Vagina (tissue), 2 donors: ENCODE measurements around the gene PCSK2. TPM values are rescaled to one million over a fixed set of nuclear protein-coding genes. Genes with fewer than 3 reads are reported as not detected.
A peak's percentile ranks its signal among the peaks of the same experiment; 100 is the strongest.

ENCODE experiments used
- DNase-seq, 2 donors: peaks; one replicate each; pipeline ENCODE4 v3.0.0-alpha.2; 2017; ENCODE audit errors: extremely low spot score in 2 of 2
- H3K27ac ChIP-seq: fragments of 200-600 bp; sonication (generic); one replicate; pipeline ENCODE4 v1.5.1; 2019
- H3K27me3 ChIP-seq: fragments of 200-600 bp; sonication (generic); one replicate; pipeline ENCODE4 v1.5.1; 2019
- H3K36me3 ChIP-seq, 2 donors: fragments of 200-600 bp; sonication (generic); one replicate each; pipeline ENCODE4 v1.5.1; 2017 to 2019
- H3K4me1 ChIP-seq: fragments of 200-600 bp; sonication (generic); one replicate; pipeline ENCODE4 v1.5.1; 2019
- H3K4me3 ChIP-seq, 2 donors: fragments of 200-600 bp; sonication (generic); 1 replicate in 1 of 2; 2 replicates in 1 of 2; pipeline ENCODE4 v1.5.1; 2016 to 2019
- H3K9me3 ChIP-seq: fragments of 200-600 bp; sonication (generic); one replicate; pipeline ENCODE4 v1.5.1; 2019
- CTCF ChIP-seq, 3 experiments: fragments of 450-650 bp in 2 of 3; fragments of 200-600 bp in 1 of 3; sonication (generic) in 1 of 3; IDR thresholded peaks; one replicate each; pipeline ENCODE4 v1.5.1; 2017 to 2019; ENCODE audit warnings: antibody characterized with exemption in 3 of 3, mild to moderate bottlenecking in 2 of 3, moderate library complexity in 2 of 3
- POLR2A ChIP-seq, 2 donors: fragments of 450-650 bp; IDR thresholded peaks; one replicate each; pipeline ENCODE4 v1.6.1; 2017; ENCODE audit warnings: antibody characterized with exemption in 2 of 2, mild to moderate bottlenecking in 2 of 2, moderate library complexity in 2 of 2
- POLR2AphosphoS5 ChIP-seq, 2 donors: sonication (generic); formaldehyde crosslinking; IDR thresholded peaks; one replicate each; pipeline ENCODE4 v1.9.0; 2017; ENCODE audit warnings: antibody characterized with exemption in 2 of 2, mild to moderate bottlenecking in 2 of 2, low read depth in 1 of 2; ENCODE audit not compliant: insufficient read depth in 1 of 2
- intact Hi-C: fragments of 100-400 bp; cut with DNase I; formaldehyde crosslinking; loops from one replicate; pipeline ENCODE4 v1.15.1; 2023
- total RNA-seq: library from RNA; depleted of rRNA; stranded (reverse); fragments of >200 nt; gene quantifications from one replicate; pipeline ENCODE4 v1.2.3, GENCODE V29; 2016

The PCSK2 gene
- total RNA-seq, 1 donor from 2014 or later: 0.98 TPM

DNA sequence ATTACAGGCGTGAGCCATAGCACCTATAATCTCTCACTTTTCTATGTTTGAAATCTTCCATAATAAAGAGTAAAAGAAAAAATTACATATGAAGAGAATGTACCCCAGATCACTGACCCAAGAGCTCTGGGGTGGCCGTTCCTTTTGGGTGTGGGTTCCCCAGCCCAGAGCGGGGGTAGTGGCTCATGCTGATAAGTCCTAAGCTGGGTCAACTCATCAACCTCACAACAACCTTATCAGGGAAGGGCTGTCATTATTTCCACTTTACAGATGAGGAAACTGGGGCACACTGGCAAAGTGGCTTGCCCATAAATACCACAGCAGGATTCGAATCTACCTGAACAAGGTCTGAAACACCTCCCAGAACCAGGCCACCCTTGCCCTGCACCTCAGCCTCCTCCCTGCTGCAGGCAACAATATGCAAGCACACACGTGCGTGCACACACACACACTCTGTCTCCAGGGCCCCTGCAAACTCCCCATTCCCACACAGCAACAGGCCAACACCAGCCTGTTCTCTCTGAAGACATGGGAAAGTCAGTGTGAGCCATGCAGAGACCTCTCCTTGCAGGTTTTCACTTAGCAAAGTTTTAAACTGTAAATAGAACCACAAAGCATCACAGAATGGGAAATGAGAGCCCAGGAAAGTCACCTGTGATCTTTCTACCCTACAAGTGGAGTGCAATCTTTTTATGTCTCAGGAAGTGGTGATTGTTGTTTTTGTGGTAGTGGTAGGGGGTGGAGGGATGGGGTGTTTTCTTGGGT is 276.6 kb downstream of the PCSK2 start:
- DNase-seq: no peak
- H3K27me3 ChIP-seq: no peaks in the 10 kb centered on the region

GRCh38 chr20:17504066-17504897 is 277.4 kb downstream of the PCSK2 start:
- H3K27me3 ChIP-seq: no peaks in the 10 kb centered on the region
- H3K4me1 ChIP-seq: peaks cover 14% of the 10 kb centered on the region
- intact Hi-C loops: loop anchor here (10.0 kb wide), 1 partner anchor 491 kb away; no protein-coding TSS in a partner anchor
- H3K4me3 ChIP-seq: peak overlapping the region; percentile 40 to 54
- no peaks in the 10 kb centered on the region for H3K36me3 ChIP-seq
- no peaks in the 10 kb centered on the region for H3K9me3 ChIP-seq
- DNase-seq: no peak
- no peak for TF ChIP-seq POLR2A (IDR thresholded peaks at IDR 0.05)
- TF ChIP-seq CTCF (IDR thresholded peaks at IDR 0.05): no peak
- no peak for TF ChIP-seq POLR2AphosphoS5 (IDR thresholded peaks at IDR 0.05; ENCODE audit: insufficient read depth in 1 of 2, low read depth in 1 of 2)
- peak overlapping the region; percentile 81 for H3K27ac ChIP-seq

More for the DNA sequence above, 276.6 kb downstream of the PCSK2 start:
- no peak for TF ChIP-seq POLR2A (IDR thresholded peaks at IDR 0.05)
- no peak for TF ChIP-seq POLR2AphosphoS5 (IDR thresholded peaks at IDR 0.05; ENCODE audit: insufficient read depth in 1 of 2, low read depth in 1 of 2)
- no peak for TF ChIP-seq CTCF (IDR thresholded peaks at IDR 0.05)
- H3K27ac ChIP-seq: no peak overlapping the region
- peaks cover 14% of the 10 kb centered on the region for H3K4me1 ChIP-seq
- H3K9me3 ChIP-seq: no peaks in the 10 kb centered on the region
- no peak overlapping the region for H3K4me3 ChIP-seq
- intact Hi-C loops: loop anchor here (10.0 kb wide), 1 partner anchor 491 kb away; no protein-coding TSS in a partner anchor
- no peaks in the 10 kb centered on the region for H3K36me3 ChIP-seq

GRCh38 chr20:17504898-17505635 is 278.2 kb downstream of the PCSK2 start:
- peak overlapping the region; percentile 81 for H3K27ac ChIP-seq
- no peak for DNase-seq
- intact Hi-C loops: loop anchor here (10.0 kb wide), 1 partner anchor 490 kb away; no protein-coding TSS in a partner anchor

More at GRCh38 chr20:17504898-17505635, 278.2 kb downstream of the PCSK2 start:
- peak; percentile 55 to 85 (median 72) for TF ChIP-seq CTCF (IDR thresholded peaks at IDR 0.05)
- peak; percentile 45 to 56 for TF ChIP-seq POLR2AphosphoS5 (IDR thresholded peaks at IDR 0.05; ENCODE audit: insufficient read depth in 1 of 2, low read depth in 1 of 2)
- no peak for TF ChIP-seq POLR2A (IDR thresholded peaks at IDR 0.05)
- Histone ChIP-seq H3K4me3 (peak overlapping the region; percentile 40 to 54), H3K36me3 (no peaks in the 10 kb centered on the region), H3K4me1 (peaks cover 14% of the 10 kb centered on the region), H3K27me3 (no peaks in the 10 kb centered on the region), H3K9me3 (no peaks in the 10 kb centered on the region)
